GM19397 (cell line): Measurements from ENCODE around the gene DIS3L2.

Experiments used
- ATAC-seq: cut with Tn5 transposase; IDR thresholded peaks from one replicate; pipeline ENCODE4 v1.9.1; 2021; ENCODE audit warnings: mild to moderate bottlenecking, moderate library complexity; ENCODE audit not compliant: unreplicated experiment

Gene DIS3L2

DNA sequence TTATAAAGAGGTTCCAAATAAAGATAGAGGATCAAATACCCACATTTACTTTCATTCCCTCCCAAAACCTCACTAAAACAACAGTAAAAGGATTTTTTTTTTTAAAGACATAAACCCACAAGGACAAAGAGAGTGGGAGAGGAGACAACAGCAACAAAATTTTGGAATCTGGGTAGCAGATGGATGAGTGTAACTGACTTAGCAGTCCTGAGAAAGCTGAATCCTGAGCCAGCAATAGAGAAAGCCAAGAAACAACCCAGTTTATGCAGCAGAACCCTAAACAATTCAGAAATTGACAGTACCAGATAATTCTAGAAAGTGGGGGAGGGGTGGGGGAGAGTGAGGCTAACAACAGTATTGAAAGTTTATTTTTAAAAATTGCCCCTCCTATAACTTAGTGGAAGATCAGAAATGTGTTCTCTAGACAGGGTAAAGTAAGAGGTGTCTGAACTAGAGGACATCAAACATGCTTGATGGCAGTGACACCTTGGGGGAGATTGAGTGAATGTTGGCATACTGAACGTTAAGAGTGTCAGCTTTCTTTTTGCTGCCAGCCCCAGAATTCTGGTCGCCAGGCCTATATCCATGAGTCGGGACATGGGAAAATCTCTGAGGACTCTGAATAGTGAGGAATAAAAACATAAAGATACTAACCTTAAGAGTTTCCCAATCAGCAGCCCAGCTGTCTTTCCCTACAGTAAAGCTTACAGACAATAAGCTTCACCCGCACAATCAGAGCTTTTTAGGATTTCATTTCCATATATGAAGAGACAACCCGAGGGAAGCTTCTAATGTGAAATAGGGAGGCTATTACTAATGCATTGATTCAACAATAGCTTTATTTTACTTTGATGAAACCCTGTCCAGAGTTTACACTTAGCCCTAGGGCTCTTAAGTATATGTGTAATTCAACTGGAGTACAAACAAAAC, 289.0 kb downstream of the DIS3L2 start:
- ATAC-seq = no peak

GRCh38 chr2:232255033-232255432, 293.5 kb downstream of the DIS3L2 start:
- no peak for ATAC-seq

DNA sequence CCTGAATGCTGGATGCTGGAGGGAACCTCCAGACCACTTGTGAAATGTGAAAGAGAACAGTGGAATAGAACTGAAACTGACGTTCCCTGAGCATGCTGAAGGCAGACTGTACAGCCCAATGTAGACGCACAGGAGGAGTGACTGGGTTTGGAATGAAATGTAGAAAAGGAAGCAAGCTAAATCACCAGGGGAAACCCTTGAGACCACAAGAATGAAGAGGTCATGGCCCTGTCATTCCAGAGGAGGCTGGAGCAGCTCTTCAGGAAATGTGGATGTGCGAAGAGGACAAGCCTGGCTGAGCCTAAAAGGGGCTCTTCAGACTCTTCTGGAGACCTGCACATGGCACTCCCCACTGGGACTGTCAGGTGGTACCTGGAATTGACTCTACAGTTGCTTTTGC, 298.6 kb downstream of the DIS3L2 start:
- ATAC-seq = no peak

- ATAC-seq = no peak
These were observed 300.3 kb downstream of the DIS3L2 start for GRCh38 chr2:232261776-232262175.

GRCh38 chr2:232263295-232263694, 301.8 kb downstream of the DIS3L2 start:
- no peak for ATAC-seq

DNA sequence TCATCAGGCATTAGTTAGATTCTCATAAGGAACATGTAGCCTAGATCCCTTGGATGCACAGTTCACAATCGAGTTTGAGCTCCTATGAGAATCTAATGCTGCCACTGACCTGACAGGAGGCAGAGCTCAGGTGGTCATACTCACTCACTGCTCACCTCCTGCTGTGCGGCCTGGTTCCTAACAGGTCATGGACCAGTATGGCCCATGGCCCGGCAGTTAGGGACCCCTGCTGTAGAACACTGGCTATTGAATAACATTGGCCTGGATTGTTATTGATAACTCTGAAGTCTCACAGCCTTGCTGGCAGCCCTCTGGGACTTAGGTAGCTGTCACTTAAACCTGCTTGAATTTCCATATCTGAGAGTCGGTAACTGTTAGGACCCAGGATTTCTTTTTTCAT, 302.6 kb downstream of the DIS3L2 start:
- no peak for ATAC-seq

GRCh38 chr2:232265329-232265728, 303.8 kb downstream of the DIS3L2 start:
- ATAC-seq = no peak

DNA sequence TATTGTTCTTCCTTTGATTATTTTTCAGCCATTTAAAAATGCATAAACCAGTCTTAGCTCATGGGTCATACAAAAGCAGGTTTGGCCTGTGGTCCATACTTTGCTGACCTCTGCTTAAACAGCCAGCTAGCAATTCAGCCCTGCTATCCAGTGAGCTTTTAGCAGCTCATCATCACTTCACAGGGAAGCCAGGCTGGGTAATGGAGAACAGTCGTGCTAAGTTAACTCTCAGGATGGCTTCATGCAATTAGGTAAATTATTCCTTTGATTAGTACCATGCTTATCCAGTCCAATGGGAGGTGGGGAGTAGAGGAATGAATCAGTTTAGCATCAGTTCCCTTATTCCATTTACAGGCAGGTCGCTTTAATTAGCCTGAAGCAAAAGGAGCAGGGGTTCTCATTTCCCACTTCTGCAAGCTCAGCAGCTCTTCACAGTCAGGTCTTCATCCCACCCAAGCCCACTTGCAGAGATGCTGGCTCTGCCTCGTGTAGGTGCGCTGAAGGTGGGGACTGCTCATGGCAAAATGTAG, 307.2 kb downstream of the DIS3L2 start:
- no peak for ATAC-seq

DNA sequence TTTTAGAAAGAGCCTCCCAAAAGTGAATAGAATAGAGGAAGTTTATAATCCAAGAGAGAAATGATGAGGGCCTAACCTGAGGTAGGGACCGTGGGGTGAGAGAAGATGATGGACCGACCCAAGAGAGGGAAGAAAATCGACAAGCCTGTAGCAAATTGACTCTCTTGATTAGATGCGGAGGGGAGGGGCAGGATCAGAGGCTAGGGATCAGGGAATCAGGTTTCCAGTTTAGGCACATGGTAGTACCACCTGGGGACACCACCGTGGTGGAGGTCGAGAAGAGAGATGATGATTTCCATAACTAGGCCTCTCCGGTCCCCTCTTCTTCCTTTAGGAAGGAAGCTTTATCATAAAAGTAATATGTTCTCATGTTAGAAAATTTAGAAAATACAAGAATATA, 308.4 kb downstream of the DIS3L2 start:
- ATAC-seq = no peak

DNA sequence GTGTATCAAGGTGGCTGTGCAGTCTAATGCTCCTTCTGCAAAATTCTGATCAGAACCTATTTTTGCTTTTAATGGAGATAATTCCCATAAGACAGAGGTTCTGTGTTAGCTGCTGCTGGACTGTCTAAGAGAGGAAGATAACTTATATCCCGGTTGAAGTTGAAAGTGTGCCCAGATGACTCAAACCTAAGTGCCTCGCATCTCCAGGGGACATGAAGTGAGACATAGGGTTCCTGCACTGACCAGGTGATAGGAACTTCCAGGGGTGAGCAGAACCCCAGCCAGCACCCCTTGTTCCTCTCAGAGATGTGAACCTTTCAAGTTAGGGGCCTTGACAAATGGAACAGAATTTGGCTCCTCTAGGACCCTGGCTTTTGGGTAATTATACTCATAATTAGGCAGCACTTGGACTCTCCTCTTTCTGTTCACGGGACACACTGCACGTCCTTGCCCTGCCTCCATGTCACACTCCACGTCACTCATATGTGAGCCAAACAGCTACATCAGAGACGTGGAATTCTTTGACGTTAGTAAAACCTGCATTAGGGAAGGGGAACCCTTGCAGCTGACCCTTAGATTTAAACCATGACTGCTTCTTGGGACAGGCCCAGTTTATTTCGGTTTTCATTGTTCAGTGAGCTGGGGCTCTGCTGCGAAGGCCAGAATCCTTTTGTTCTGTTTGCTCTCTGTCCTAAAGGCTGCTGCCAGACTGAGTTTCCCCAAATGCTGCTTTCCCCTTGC, 312.6 kb downstream of the DIS3L2 start:
- ATAC-seq = no peak

DNA sequence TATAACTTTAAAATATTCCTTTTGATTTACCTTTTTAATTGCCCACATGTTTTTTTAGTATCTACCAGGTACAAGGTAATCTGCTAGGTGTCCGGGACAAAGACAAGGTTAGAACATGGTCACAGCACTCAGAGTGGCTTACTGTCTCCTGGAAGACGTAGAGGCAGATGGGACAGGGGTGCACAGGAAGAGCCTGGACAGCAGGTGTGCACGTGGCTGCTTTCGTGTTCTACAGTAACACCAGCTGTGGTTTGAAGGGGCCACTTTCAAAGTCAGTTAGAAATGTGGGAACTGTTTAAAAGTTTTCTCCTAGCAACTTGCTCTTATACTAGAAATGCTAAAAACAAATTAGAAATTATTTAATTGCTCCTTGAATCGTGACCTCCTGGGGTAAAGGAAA, 314.2 kb downstream of the DIS3L2 start:
- no peak for ATAC-seq

DNA sequence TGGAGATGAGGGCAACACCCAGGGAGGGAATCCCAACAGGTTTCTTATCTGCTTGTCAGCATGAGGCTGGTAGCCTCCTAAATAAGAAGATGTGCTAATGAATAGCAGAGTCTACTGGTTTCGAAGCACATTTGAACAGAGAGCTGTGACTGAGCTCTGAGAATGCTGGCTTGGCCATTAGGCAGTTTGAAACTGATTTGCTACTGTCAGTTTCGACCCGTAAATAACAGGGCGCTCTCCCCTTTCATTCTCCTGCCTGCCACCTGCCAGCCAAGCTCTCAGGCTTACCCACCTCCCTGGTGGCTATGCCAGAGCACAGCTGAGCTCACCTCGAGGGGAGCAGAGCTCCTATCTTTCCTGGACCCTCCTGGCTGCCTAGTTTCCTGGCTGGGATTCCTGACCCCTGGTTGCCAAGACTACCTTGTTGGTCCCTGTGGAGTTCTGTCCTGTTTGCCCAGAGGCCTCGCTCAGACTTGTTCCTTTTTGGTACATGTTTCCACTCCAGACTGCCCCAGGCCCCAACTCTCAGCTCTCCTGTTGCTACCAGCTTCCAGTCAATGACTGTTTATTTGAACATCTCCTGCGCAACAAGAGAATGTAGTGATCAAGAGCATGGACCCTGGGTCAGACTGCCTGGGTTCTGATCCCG, 314.7 kb downstream of the DIS3L2 start:
- no peak for ATAC-seq

DNA sequence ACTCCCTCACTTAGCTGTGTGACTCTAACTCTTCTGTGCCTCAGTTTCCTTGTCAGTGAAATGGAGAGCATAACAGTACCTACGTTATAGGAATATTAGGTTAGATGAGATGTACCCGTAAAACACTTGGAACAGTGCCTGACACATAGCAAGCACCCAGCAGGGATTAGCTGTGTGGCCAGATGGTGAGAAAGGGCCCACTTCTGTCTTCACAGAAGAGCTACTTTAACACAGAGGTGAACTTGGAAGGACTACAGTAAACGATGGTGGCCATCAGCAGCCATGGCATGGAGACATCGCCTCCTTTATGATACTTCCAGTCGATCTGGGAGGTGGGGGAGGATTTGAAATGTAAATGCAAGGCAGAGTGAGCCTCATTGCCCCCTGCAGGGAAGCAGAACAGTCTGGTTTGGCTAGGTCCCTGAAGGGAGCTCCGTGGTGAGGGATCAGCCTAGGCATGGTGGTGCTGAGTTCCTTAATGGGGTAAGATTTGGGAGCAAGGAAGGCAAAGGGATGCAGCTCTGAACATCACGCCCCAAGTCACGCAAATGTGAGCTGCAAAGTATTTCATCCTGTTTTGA, 315.3 kb downstream of the DIS3L2 start:
- no peak for ATAC-seq

- no peak for ATAC-seq
These were observed 317.0 kb downstream of the DIS3L2 start for GRCh38 chr2:232278534-232278933.

GRCh38 chr2:232280341-232280740, 318.8 kb downstream of the DIS3L2 start:
- no peak for ATAC-seq

DNA sequence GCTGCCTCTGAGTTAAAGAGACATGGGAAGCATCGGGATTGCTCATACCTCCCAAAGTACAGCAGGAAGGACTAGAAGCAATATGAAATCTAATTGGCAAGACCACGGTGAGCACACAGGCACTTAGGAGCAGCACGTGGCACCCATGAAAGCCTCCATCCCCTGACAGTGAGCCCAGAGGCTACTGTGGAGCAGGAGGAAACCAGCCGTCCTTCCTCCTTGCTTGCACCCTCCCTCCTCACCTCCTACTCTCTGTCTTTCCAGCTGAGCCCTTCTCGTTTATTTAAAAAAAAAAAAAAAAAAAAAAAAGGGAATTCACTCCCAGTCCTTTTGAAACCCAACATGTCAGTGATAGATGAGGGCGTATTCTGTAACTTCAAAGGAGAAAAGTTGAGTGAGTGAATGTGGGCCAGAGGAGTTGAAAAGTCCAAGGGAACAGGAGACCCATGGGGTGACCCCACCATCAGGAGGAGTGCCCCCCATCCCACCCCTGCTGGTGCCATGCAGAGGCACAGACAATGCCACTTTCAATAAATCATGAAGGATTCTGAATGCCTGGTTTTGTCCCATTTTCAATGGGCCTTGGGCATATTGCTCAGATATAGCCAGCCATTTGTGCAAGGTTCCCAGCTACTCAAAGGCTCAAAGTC, 320.5 kb downstream of the DIS3L2 start:
- ATAC-seq = no peak

- no peak for ATAC-seq
These were observed 321.1 kb downstream of the DIS3L2 start for GRCh38 chr2:232282508-232283055.

GRCh38 chr2:232286001-232286868, 324.7 kb downstream of the DIS3L2 start:
- ATAC-seq = no peak

GRCh38 chr2:232287316-232287715, 325.8 kb downstream of the DIS3L2 start:
- no peak for ATAC-seq
